Keratinocyte (primary cell): Measurements from ENCODE around the gene TKFC. TPM values are rescaled to one million over a fixed set of nuclear protein-coding genes. Genes with fewer than 3 reads are reported as not detected.
A peak's percentile ranks its signal among the peaks of the same experiment; 100 is the strongest.

Source experiments
- DNase-seq: peaks from one replicate; pipeline ENCODE4 v3.0.0-alpha.2; 2011; ENCODE audit warnings: low read depth, missing footprints, low spot score
- FAIRE-seq: peaks from 2 replicates; lab custom pipeline; 2011; peaks lifted over from hg19 to GRCh38; lab: Jason Lieb, UNC
- H2AFZ ChIP-seq: 2 replicates; pipeline ENCODE4 v1.6.0; 2012; ENCODE audit warnings: low read length, control low read depth, inconsistent platforms; ENCODE audit not compliant: control insufficient read depth
- H3K27ac ChIP-seq: 2 replicates; pipeline ENCODE4 v1.5.1; 2011; ENCODE audit warnings: low read length; ENCODE audit not compliant: control insufficient read depth, insufficient read depth
- H3K27me3 ChIP-seq: 3 replicates; pipeline ENCODE4 v1.6.0; 2011; ENCODE audit warnings: low read length; ENCODE audit not compliant: control insufficient read depth, insufficient read depth; ENCODE audit errors: extremely low read depth
- H3K36me3 ChIP-seq, 2 experiments: 2 replicates in 1 of 2; 3 replicates in 1 of 2; pipeline ENCODE4 v1.5.1; 2011; ENCODE audit warnings: low read length in 2 of 2, mild to moderate bottlenecking in 1 of 2; ENCODE audit not compliant: control insufficient read depth in 2 of 2, insufficient read depth in 2 of 2; ENCODE audit errors: extremely low read depth in 1 of 2
- H3K4me1 ChIP-seq: 3 replicates; pipeline ENCODE4 v1.5.1; 2011; ENCODE audit warnings: low read length; ENCODE audit not compliant: control insufficient read depth, insufficient read depth; ENCODE audit errors: extremely low read depth
- H3K4me2 ChIP-seq: 3 replicates; pipeline ENCODE4 v1.6.0; 2011; ENCODE audit warnings: low read depth, low read length; ENCODE audit not compliant: control insufficient read depth, insufficient read depth; ENCODE audit errors: extremely low read depth
- H3K4me3 ChIP-seq, 3 experiments: fragments of 200-600 bp in 1 of 3; sonication (generic) in 1 of 3; 2 replicates in 2 of 3; 3 replicates in 1 of 3; pipeline ENCODE4 v1.5.1; 2011 to 2016; ENCODE audit warnings: low read length in 3 of 3, mild to moderate bottlenecking in 3 of 3, control low read depth in 2 of 3, inconsistent platforms in 1 of 3, low read depth in 1 of 3, mixed read lengths in 1 of 3, mixed run types in 1 of 3, moderate library complexity in 1 of 3; ENCODE audit not compliant: control insufficient read depth in 2 of 3, insufficient read depth in 2 of 3; ENCODE audit errors: extremely low read depth in 1 of 3
- H3K79me2 ChIP-seq: 2 replicates; pipeline ENCODE4 v1.6.0; 2012; ENCODE audit warnings: low read length; ENCODE audit not compliant: control insufficient read depth, insufficient read depth
- H3K9ac ChIP-seq: 3 replicates; pipeline ENCODE4 v1.6.0; 2011; ENCODE audit warnings: low read length; ENCODE audit not compliant: control insufficient read depth, insufficient read depth; ENCODE audit errors: extremely low read depth
- H3K9me1 ChIP-seq: 3 replicates; pipeline ENCODE4 v1.6.0; 2011; ENCODE audit warnings: low read length; ENCODE audit not compliant: control insufficient read depth, insufficient read depth; ENCODE audit errors: extremely low read depth
- H3K9me3 ChIP-seq: 2 replicates; pipeline ENCODE4 v1.5.1; 2012; ENCODE audit warnings: low read depth, low read length; ENCODE audit not compliant: control insufficient read depth
- H4K20me1 ChIP-seq: 3 replicates; pipeline ENCODE4 v1.6.0; 2011; ENCODE audit warnings: low read length; ENCODE audit not compliant: control insufficient read depth, insufficient read depth; ENCODE audit errors: extremely low read depth
- EZH2 ChIP-seq: IDR thresholded peaks from one replicate; pipeline ENCODE4 v1.6.1; 2012; ENCODE audit warnings: inconsistent platforms, mild to moderate bottlenecking, low read length, moderate library complexity
- dilution Hi-C: fragments of 300-500 bp; cut with MboI; formaldehyde crosslinking; loops from one replicate; pipeline ENCODE4 v1.7.0; 2020; ENCODE audit warnings: low sequenced_read_pairs; ENCODE audit not compliant: extremely low pct_ligation_motif_present
- polyA plus RNA-seq, 5 experiments: library from polyadenylated mRNA; depleted of rRNA in 3 of 5; stranded (reverse) in 3 of 5; stranded (forward) in 1 of 5; unstranded in 1 of 5; fragments of >200 nt; gene quantifications; 1 replicate in 1 of 5; 2 replicates in 3 of 5; 3 replicates in 1 of 5; pipeline versions ENCODE4 v1.2.1 to v1.2.3, GENCODE V29; 2011 to 2012; ENCODE audit warnings: missing spikeins in 2 of 5, low read depth in 1 of 5, low replicate concordance in 1 of 5
- TF ChIP-seq, protein P1 (sequence below), 3 experiments: IDR thresholded peaks in 1 of 3; conservative IDR thresholded peaks in 1 of 3; optimal IDR thresholded peaks in 1 of 3; 2 replicates in 2 of 3; 3 replicates in 1 of 3; pipeline versions ENCODE3 to v1.5.1; 2011; ENCODE audit warnings: low read length in 3 of 3, mild to moderate bottlenecking in 3 of 3, moderate library complexity in 2 of 3, control low read depth in 1 of 3, inconsistent platforms in 1 of 3; ENCODE audit not compliant: insufficient read depth in 2 of 3; ENCODE audit errors: extremely low read depth in 1 of 3

Gene TKFC
- polyA plus RNA-seq, 1 donor (not counting 4 experiments of a cell fraction or from before 2014, with no cell fraction given) = 15.4 TPM

DNA sequence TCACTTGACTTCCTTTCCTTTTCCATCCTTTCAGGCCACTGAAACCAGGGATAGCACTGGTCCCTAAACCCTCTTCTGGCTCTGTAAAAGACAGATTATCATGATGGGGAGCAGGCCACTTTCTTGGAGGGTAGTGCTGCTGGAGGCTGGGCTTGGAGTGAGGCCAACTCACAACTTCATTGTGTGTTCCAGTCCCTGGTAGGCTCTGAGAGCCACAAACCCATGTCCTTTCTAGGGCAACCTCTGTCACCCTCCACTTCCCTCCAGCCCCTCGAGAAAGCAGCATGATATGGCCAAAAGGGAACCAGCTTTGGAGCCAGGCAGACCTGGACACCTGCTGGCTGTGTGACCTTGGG is 2.3 kb downstream of the TKFC start:
- peaks cover 25% of the 10 kb centered on the region for H3K79me2 ChIP-seq
- H3K9me3 ChIP-seq = no peaks in the 10 kb centered on the region
- TF ChIP-seq, protein P1, sequence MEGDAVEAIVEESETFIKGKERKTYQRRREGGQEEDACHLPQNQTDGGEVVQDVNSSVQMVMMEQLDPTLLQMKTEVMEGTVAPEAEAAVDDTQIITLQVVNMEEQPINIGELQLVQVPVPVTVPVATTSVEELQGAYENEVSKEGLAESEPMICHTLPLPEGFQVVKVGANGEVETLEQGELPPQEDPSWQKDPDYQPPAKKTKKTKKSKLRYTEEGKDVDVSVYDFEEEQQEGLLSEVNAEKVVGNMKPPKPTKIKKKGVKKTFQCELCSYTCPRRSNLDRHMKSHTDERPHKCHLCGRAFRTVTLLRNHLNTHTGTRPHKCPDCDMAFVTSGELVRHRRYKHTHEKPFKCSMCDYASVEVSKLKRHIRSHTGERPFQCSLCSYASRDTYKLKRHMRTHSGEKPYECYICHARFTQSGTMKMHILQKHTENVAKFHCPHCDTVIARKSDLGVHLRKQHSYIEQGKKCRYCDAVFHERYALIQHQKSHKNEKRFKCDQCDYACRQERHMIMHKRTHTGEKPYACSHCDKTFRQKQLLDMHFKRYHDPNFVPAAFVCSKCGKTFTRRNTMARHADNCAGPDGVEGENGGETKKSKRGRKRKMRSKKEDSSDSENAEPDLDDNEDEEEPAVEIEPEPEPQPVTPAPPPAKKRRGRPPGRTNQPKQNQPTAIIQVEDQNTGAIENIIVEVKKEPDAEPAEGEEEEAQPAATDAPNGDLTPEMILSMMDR (optimal IDR thresholded peaks at IDR 0.05 in 1 of 3, IDR thresholded peaks at IDR 0.05 in 1 of 3, conservative IDR thresholded peaks at IDR 0.05 in 1 of 3; ENCODE audit: extremely low read depth in 1 of 3, insufficient read depth in 2 of 3, low read length in 3 of 3) = no peak
- TF ChIP-seq EZH2 = no peak
- peaks cover 3% of the 10 kb centered on the region for H4K20me1 ChIP-seq
- FAIRE-seq (no peak), DNase-seq (no peak)
- no peak overlapping the region for H2AFZ ChIP-seq
- H3K9me1 ChIP-seq = no peaks in the 10 kb centered on the region
- no peak overlapping the region for H3K4me3 ChIP-seq
- no peak overlapping the region for H3K27ac ChIP-seq
- no peaks in the 10 kb centered on the region for H3K27me3 ChIP-seq
- H3K4me2 ChIP-seq = no peak overlapping the region
- H3K9ac ChIP-seq = no peak overlapping the region
- dilution Hi-C loops = no loop called here
- H3K36me3 ChIP-seq = peaks cover 0 to 6% of the 10 kb centered on the region in 2 experiments
- H3K4me1 ChIP-seq = peaks cover 27% of the 10 kb centered on the region

DNA sequence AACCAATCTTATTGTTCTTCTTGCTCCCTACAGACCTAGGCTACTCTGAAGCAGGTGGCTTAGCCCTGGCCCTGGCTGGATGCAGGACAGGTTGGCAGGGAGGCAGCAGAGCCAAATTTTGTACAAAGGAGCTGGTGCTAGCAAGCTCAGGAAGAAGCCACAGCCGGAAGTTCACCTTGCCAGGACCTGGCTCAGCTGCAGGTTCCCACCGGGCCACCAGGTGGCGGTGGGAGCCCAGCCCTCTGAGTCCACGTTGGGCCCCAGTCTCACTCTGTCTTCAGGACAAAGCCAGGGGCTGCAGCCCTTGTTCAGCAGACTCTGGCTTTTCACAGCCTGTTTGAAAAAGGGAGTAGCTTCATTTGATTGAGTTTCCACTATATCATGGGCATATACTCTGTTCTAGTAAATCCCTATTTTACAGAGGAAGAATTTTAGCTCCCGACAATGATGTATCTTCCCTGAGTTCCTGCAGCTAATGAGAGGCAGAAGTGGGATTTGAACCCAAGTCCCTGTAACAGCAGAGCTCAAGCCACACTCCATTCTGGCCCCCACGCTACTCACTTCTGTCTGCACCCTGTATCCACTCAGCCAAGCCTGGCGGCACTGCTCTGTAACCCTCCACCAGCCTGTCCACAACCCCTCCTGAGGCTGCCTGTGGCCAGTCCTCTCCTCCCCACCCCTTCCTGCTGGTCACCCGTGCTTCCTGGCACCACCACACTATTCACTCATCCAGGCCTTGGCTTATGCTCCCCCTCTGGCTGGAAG is 3.3 kb downstream of the TKFC start:
- H3K4me1 ChIP-seq = peaks cover 21% of the 10 kb centered on the region
- H3K9ac ChIP-seq = no peak overlapping the region
- no peaks in the 10 kb centered on the region for H3K27me3 ChIP-seq
- no peak overlapping the region for H2AFZ ChIP-seq
- FAIRE-seq (no peak), DNase-seq (peak; percentile 50)
- H3K9me1 ChIP-seq = no peaks in the 10 kb centered on the region
- peaks cover 3% of the 10 kb centered on the region for H4K20me1 ChIP-seq
- peaks cover 0 to 6% of the 10 kb centered on the region in 2 experiments for H3K36me3 ChIP-seq
- peaks cover 16% of the 10 kb centered on the region for H3K79me2 ChIP-seq
- H3K9me3 ChIP-seq = no peaks in the 10 kb centered on the region
- H3K27ac ChIP-seq = no peak overlapping the region
- dilution Hi-C loops = no loop called here
- TF ChIP-seq, protein P1 (optimal IDR thresholded peaks at IDR 0.05 in 1 of 3, IDR thresholded peaks at IDR 0.05 in 1 of 3, conservative IDR thresholded peaks at IDR 0.05 in 1 of 3; ENCODE audit: extremely low read depth in 1 of 3, insufficient read depth in 2 of 3, low read length in 3 of 3) = peak; percentile 98 to 99 (median 99)
- TF ChIP-seq EZH2 = no peak
- H3K4me3 ChIP-seq = no peak overlapping the region
- H3K4me2 ChIP-seq = no peak overlapping the region
